ENCODE measurements around the gene SIDT1. TPM values are rescaled to one million over a fixed set of nuclear protein-coding genes. Genes with fewer than 3 reads are reported as not detected.

The SIDT1 gene
- total and polyA plus RNA-seq, 11 donors = 0.28 to 2.6 (median 0.95) TPM

- no peak for ATAC-seq
- Histone ChIP-seq H3K4me3 (no peak overlapping the region), H3K36me3 (no peaks in the 10 kb centered on the region), H3K9me3 (no peaks in the 10 kb centered on the region), H3K27me3 (no peaks in the 10 kb centered on the region), H3K4me1 (no peaks in the 10 kb centered on the region), H3K27ac (no peak overlapping the region)
- DNase-seq = no peak
- TF ChIP-seq CTCF (IDR thresholded peaks at IDR 0.05) = no peak
- TF ChIP-seq POLR2A (IDR thresholded peaks at IDR 0.05) = no peak
- intact Hi-C loops (cut with DNase I) = no loop called here
- WGBS, 4 donors = 91 to 97% (median 94%) methylated on average over 2 of the region's 2 CpGs
These were observed 56.5 kb downstream of the SIDT1 start for GRCh38 chr3:113588806-113589205.

GRCh38 chr3:113589971-113590370 is 57.6 kb downstream of the SIDT1 start:
- H3K27me3 ChIP-seq = no peaks in the 10 kb centered on the region
- intact Hi-C loops (cut with DNase I) = no loop called here
- no peaks in the 10 kb centered on the region for H3K9me3 ChIP-seq
- no peak overlapping the region for H3K4me3 ChIP-seq
- DNase-seq (no peak), ATAC-seq (no peak)
- no peaks in the 10 kb centered on the region for H3K4me1 ChIP-seq
- no peaks in the 10 kb centered on the region for H3K36me3 ChIP-seq
- WGBS, 4 donors = 26 to 43% (median 36%) methylated on average over 1 of the region's 1 CpG
- H3K27ac ChIP-seq = no peak overlapping the region
- TF ChIP-seq CTCF (IDR thresholded peaks at IDR 0.05) (no peak), POLR2A (IDR thresholded peaks at IDR 0.05) (no peak)

- TF ChIP-seq CTCF (IDR thresholded peaks at IDR 0.05) (no peak), POLR2A (IDR thresholded peaks at IDR 0.05) (no peak)
- Histone ChIP-seq H3K4me3 (no peak overlapping the region), H3K9me3 (no peaks in the 10 kb centered on the region), H3K4me1 (no peaks in the 10 kb centered on the region), H3K27me3 (no peaks in the 10 kb centered on the region), H3K27ac (no peak overlapping the region), H3K36me3 (no peaks in the 10 kb centered on the region)
- no peak for DNase-seq
- no peak for ATAC-seq
- WGBS, 4 donors = 30 to 50% (median 40%) methylated on average over 1 of the region's 1 CpG
- intact Hi-C loops (cut with DNase I) = no loop called here
These were observed 58.6 kb downstream of the SIDT1 start for GRCh38 chr3:113590983-113591382.

GRCh38 chr3:113594066-113594465 is 61.7 kb downstream of the SIDT1 start:
- no peak for ATAC-seq
- WGBS, 4 donors = 54 to 70% (median 63%) methylated on average over 2 of the region's 2 CpGs
- no peak for TF ChIP-seq POLR2A (IDR thresholded peaks at IDR 0.05)
- no peak for TF ChIP-seq CTCF (IDR thresholded peaks at IDR 0.05)
- Histone ChIP-seq H3K27me3 (no peaks in the 10 kb centered on the region), H3K27ac (no peak overlapping the region), H3K4me3 (no peak overlapping the region), H3K9me3 (no peaks in the 10 kb centered on the region), H3K4me1 (no peaks in the 10 kb centered on the region), H3K36me3 (no peaks in the 10 kb centered on the region)
- intact Hi-C loops (cut with DNase I) = no loop called here
- DNase-seq = no peak

Data from heart left ventricle (tissue), 16 donors.